ENCODE results near the gene TUBB3. TPM values are rescaled to one million over a fixed set of nuclear protein-coding genes. Genes with fewer than 3 reads are reported as not detected.
A peak's percentile ranks its signal among the peaks of the same experiment; 100 is the strongest.
"Not testable (repeated sequence)": the region's sequence is repeated elsewhere in the genome, so short reads cannot be mapped to it uniquely, and the experiment has no call there.

TUBB3 gene
- total RNA-seq, 1 donor from 2014 or later = 3,960 TPM

DNA sequence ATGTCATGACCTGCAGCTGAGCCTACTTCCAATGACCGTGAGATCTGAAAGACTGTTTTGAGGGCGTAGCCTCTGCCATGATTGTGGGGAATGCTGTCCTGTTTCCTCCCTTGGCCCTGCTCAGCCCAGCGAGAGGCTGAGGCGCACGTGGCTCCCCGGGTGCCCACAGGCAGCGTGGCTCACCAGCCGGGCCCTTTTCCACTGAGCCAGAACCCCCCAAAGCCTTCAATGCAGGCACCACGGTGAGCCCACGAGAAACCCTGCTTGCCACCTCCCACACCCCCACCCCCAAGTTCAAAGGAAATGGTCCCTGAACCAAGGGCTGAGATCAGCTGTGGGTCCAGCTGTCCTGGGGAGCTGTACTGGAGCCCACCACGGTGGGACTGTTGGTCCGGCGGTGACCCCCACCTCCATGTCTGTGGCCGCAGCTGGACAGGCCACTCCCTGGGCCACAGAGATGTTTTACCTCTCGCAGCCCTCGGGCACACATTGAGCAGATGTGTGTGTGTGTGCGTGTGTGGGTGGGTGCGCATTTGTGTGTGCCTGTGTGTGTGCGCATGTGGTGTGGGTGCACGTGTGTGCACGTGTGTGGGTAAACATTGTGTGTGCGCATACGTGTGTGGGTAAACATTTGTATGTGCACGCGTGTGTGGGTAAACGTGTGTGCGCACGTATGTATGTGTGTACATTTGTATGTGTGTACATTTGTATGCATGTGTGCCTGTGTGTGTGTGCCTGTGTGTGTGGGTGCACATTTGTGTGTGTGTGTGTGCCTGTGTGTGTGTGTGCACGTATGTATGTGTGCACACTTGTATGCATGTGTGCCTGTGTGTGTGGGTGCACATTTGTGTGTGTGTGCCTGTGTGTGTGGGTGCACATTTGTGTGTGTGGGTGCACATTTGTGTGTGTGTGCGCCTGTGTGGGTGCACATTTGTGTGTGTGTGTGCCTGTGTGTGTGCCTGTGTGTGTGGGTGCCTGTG lies 9.4 kb upstream of the TUBB3 start:
- H3K27ac Mint-ChIP-seq (ENCODE audit: unreplicated experiment) = peak overlapping the region; percentile 70
- no peak for TF ChIP-seq CTCF (IDR thresholded peaks at IDR 0.05; ENCODE audit: partially characterized antibody, unreplicated experiment)
- peaks cover 7% of the 10 kb centered on the region for H3K9me3 Mint-ChIP-seq (ENCODE audit: unreplicated experiment)
- H3K4me3 Mint-ChIP-seq (ENCODE audit: unreplicated experiment) = no peak overlapping the region
- H3K27me3 Mint-ChIP-seq (ENCODE audit: unreplicated experiment) = peaks cover 9% of the 10 kb centered on the region
- no peaks in the 10 kb centered on the region for H3K4me1 Mint-ChIP-seq (ENCODE audit: low read depth, unreplicated experiment)
- H3K36me3 Mint-ChIP-seq (ENCODE audit: unreplicated experiment) = no peaks in the 10 kb centered on the region
- no peak for DNase-seq

- H3K4me1 Mint-ChIP-seq (ENCODE audit: low read depth, unreplicated experiment); H3K9me3 Mint-ChIP-seq (ENCODE audit: unreplicated experiment); H3K27ac Mint-ChIP-seq (ENCODE audit: unreplicated experiment); H3K36me3 Mint-ChIP-seq (ENCODE audit: unreplicated experiment); H3K4me3 Mint-ChIP-seq (ENCODE audit: unreplicated experiment); DNase-seq: not testable (repeated sequence)
- peaks cover 12% of the 10 kb centered on the region for H3K27me3 Mint-ChIP-seq (ENCODE audit: unreplicated experiment)
Observed at GRCh38 chr16:89914642-89915285, 8.4 kb upstream of the TUBB3 start.

- peaks cover 16% of the 10 kb centered on the region for H3K27me3 Mint-ChIP-seq (ENCODE audit: unreplicated experiment)
- TF ChIP-seq CTCF (IDR thresholded peaks at IDR 0.05; ENCODE audit: partially characterized antibody, unreplicated experiment) = no peak
- DNase-seq = no peak
- H3K4me3 Mint-ChIP-seq (ENCODE audit: unreplicated experiment) = no peak overlapping the region
- H3K27ac Mint-ChIP-seq (ENCODE audit: unreplicated experiment) = no peak overlapping the region
- H3K9me3 Mint-ChIP-seq (ENCODE audit: unreplicated experiment) = peaks cover 9% of the 10 kb centered on the region
- H3K4me1 Mint-ChIP-seq (ENCODE audit: low read depth, unreplicated experiment) = peaks cover 1% of the 10 kb centered on the region
- no peaks in the 10 kb centered on the region for H3K36me3 Mint-ChIP-seq (ENCODE audit: unreplicated experiment)
Observed at GRCh38 chr16:89915303-89916232, 7.6 kb upstream of the TUBB3 start.

DNA sequence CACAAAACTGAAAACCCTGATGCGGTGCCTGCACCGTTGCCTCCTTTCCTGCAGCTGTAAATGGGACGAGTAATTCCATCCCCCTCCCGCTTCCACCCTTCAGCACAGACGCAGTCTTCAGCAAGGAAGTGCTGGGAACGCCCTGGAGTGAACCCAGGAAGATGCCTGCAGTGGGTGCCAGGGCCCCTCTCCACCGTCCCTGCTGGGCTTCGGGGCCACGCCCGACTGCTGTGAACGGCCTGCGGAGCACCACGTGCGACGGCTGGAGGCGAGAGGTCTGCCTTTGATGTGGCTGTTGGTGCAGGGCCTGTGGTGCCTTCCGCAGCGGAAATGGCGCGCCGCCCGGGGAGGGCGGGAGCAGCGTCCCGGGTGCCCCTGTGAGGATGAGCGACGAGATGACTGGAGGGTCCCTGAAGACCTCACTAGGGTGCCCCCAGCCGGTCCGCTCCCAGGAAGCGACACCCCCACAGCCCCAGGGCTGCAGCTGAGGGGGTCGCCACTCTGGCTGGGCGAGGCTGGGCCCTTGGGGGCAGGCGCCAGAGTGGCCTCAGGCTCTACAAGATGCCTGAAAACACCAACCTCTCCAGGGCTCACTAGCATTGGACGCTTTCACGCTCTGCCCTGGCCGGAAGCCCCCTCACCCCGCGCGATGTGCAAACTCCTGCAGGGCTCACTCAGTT lies 5.2 kb upstream of the TUBB3 start:
- H3K4me1 Mint-ChIP-seq (ENCODE audit: low read depth, unreplicated experiment) = peaks cover 3% of the 10 kb centered on the region
- H3K9me3 Mint-ChIP-seq (ENCODE audit: unreplicated experiment) = peaks cover 15% of the 10 kb centered on the region
- H3K27ac Mint-ChIP-seq (ENCODE audit: unreplicated experiment) = peak overlapping the region; percentile 59
- peak overlapping the region; percentile 79 for H3K4me3 Mint-ChIP-seq (ENCODE audit: unreplicated experiment)
- peak; percentile 69 for DNase-seq
- H3K27me3 Mint-ChIP-seq (ENCODE audit: unreplicated experiment) = peaks cover 27% of the 10 kb centered on the region
- H3K36me3 Mint-ChIP-seq (ENCODE audit: unreplicated experiment) = no peaks in the 10 kb centered on the region
- TF ChIP-seq CTCF (IDR thresholded peaks at IDR 0.05; ENCODE audit: partially characterized antibody, unreplicated experiment) = no peak

Data from glutamatergic neuron (in vitro differentiated cells).